Testis (tissue), 3 donors: ENCODE measurements around the gene SLC25A41. TPM values are rescaled to one million over a fixed set of nuclear protein-coding genes. Genes with fewer than 3 reads are reported as not detected.

Experiments
- DNase-seq: peaks from one replicate; pipeline ENCODE4 v3.0.0-alpha.2; 2019
- H3K27ac ChIP-seq, 2 donors: fragments of 200-600 bp; sonication (generic); one replicate each; pipeline ENCODE4 v1.5.1; 2019
- H3K27me3 ChIP-seq: fragments of 200-600 bp; sonication (generic); one replicate; pipeline ENCODE4 v1.5.1; 2019
- H3K36me3 ChIP-seq: fragments of 200-600 bp; sonication (generic); one replicate; pipeline ENCODE4 v1.5.1; 2017; ENCODE audit warnings: low read depth; ENCODE audit errors: missing control alignments
- H3K4me1 ChIP-seq: fragments of 200-600 bp; sonication (generic); one replicate; pipeline ENCODE4 v1.5.1; 2019
- H3K4me3 ChIP-seq, 2 donors: fragments of 200-600 bp; sonication (generic); one replicate each; pipeline ENCODE4 v1.5.1; 2017 to 2019
- H3K9me3 ChIP-seq: fragments of 200-600 bp; sonication (generic); one replicate; pipeline ENCODE4 v1.5.1; 2017
- CTCF ChIP-seq, 3 experiments: fragments of 450-650 bp in 2 of 3; fragments of 200-600 bp in 1 of 3; sonication (generic) in 1 of 3; IDR thresholded peaks; one replicate each; pipeline ENCODE4 v1.5.1; 2016 to 2019; ENCODE audit warnings: antibody characterized with exemption in 3 of 3, mild to moderate bottlenecking in 2 of 3, moderate library complexity in 1 of 3
- POLR2A ChIP-seq: fragments of 450-650 bp; IDR thresholded peaks from one replicate; pipeline ENCODE4 v1.6.1; 2017; ENCODE audit warnings: antibody characterized with exemption, mild to moderate bottlenecking, moderate library complexity
- WGBS, 2 donors: methylation state at CpG; one replicate each; pipeline ENCODE4 v1.1.5; 2018; 5-methylcytosine and 5-hydroxymethylcytosine counted together
- intact Hi-C: fragments of 100-400 bp; cut with DNase I; formaldehyde crosslinking; loops from one replicate; pipeline ENCODE4 v1.15.1; 2023; ENCODE audit warnings: low total_unique reads
- polyA plus RNA-seq: library from polyadenylated mRNA; stranded (reverse); fragments of 350-450 nt; fragmentation: Illumina TruSeq; extraction: RNeasy Lipid Tissue Mini Kit (QIAGEN cat#74804); gene quantifications from one replicate; pipeline ENCODE4 v1.2.3, GENCODE V29; 2014; ENCODE audit warnings: low read depth, low replicate concordance; ENCODE audit not compliant: insufficient read depth
- total RNA-seq, 2 donors: library from RNA; depleted of rRNA; stranded (reverse); fragments of >200 nt; gene quantifications; one replicate each; pipeline ENCODE4 v1.2.3, GENCODE V29; 2016

Gene SLC25A41
- total and polyA plus RNA-seq, 3 donors from 2014 or later, result 3.2 to 7.6 (median 3.9) TPM

GRCh38 chr19:6423499-6424194 is 9.9 kb downstream of the SLC25A41 start:
- peak; percentile 65 for DNase-seq
- Histone ChIP-seq H3K27ac (peak overlapping the region; percentile 73 to 74), H3K9me3 (no peaks in the 10 kb centered on the region), H3K4me3 (peak overlapping the region; percentile 82 to 88), H3K36me3 (no peaks in the 10 kb centered on the region), H3K27me3 (no peaks in the 10 kb centered on the region), H3K4me1 (peaks cover 16% of the 10 kb centered on the region)
- intact Hi-C loops, result no loop called here
- no peak for TF ChIP-seq POLR2A
- no peak for TF ChIP-seq CTCF (IDR thresholded peaks at IDR 0.05)
- WGBS, 2 donors, result 1% methylated on average over 13 to 20 of the region's 20 CpGs

GRCh38 chr19:6421075-6422014 is 12.2 kb downstream of the SLC25A41 start:
- no peaks in the 10 kb centered on the region for H3K9me3 ChIP-seq
- peaks cover 16% of the 10 kb centered on the region for H3K4me1 ChIP-seq
- TF ChIP-seq CTCF (IDR thresholded peaks at IDR 0.05), result no peak
- no peak for TF ChIP-seq POLR2A
- intact Hi-C loops, result no loop called here
- no peak for DNase-seq
- H3K4me3 ChIP-seq, result no peak overlapping the region
- no peaks in the 10 kb centered on the region for H3K27me3 ChIP-seq
- 80% methylated on average over 10 to 20 of the region's 20 CpGs for WGBS, 2 donors
- H3K36me3 ChIP-seq, result no peaks in the 10 kb centered on the region
- H3K27ac ChIP-seq, result no peak overlapping the region

- Histone ChIP-seq H3K27ac (no peak overlapping the region), H3K4me1 (peaks cover 19% of the 10 kb centered on the region), H3K27me3 (no peaks in the 10 kb centered on the region), H3K9me3 (no peaks in the 10 kb centered on the region), H3K36me3 (no peaks in the 10 kb centered on the region), H3K4me3 (no peak overlapping the region)
- TF ChIP-seq POLR2A (no peak), CTCF (IDR thresholded peaks at IDR 0.05) (no peak)
- DNase-seq, result no peak
- 73 to 93% methylated on average over 6 to 19 of the region's 19 CpGs for WGBS, 2 donors
- intact Hi-C loops, result no loop called here
Observed at GRCh38 chr19:6418562-6418932, 15.0 kb downstream of the SLC25A41 start.

- Histone ChIP-seq H3K36me3 (no peaks in the 10 kb centered on the region), H3K9me3 (no peaks in the 10 kb centered on the region), H3K27me3 (no peaks in the 10 kb centered on the region), H3K4me3 (no peak overlapping the region), H3K27ac (no peak overlapping the region), H3K4me1 (peaks cover 14% of the 10 kb centered on the region)
- peak in 2 of 3 experiments; percentile 23 to 32 for TF ChIP-seq CTCF (IDR thresholded peaks at IDR 0.05)
- TF ChIP-seq POLR2A, result no peak
- DNase-seq, result peak; percentile 55
- 69 to 91% methylated on average over 14 to 33 of the region's 33 CpGs for WGBS, 2 donors
- intact Hi-C loops, result no loop called here
Observed at GRCh38 chr19:6417713-6418561, 15.6 kb downstream of the SLC25A41 start.
